Tibial nerve (tissue), 4 donors: ENCODE data around the gene ABCA13. TPM values are rescaled to one million over a fixed set of nuclear protein-coding genes. Genes with fewer than 3 reads are reported as not detected.

Experiments used
- DNase-seq, 2 donors: peaks; one replicate each; pipeline ENCODE4 v3.0.0-alpha.2; 2019; ENCODE audit warnings: low spot score in 2 of 2
- H3K27ac ChIP-seq, 4 donors: fragments of 200-600 bp; sonication (generic) in 3 of 4; one replicate each; pipeline ENCODE4 v1.5.1; 2017 to 2019; ENCODE audit warnings: mild to moderate bottlenecking in 1 of 4
- H3K27me3 ChIP-seq, 2 donors: fragments of 200-600 bp; sonication (generic) in 1 of 2; one replicate each; pipeline versions ENCODE4 v1.5.1 to v1.6.0; 2017 to 2019
- H3K36me3 ChIP-seq, 3 donors: fragments of 200-600 bp; sonication (generic); one replicate each; pipeline ENCODE4 v1.5.1; 2018 to 2019
- H3K4me1 ChIP-seq, 4 donors: fragments of 200-600 bp; sonication (generic) in 3 of 4; one replicate each; pipeline ENCODE4 v1.5.1; 2017 to 2019
- H3K4me3 ChIP-seq, 4 donors: fragments of 200-600 bp; sonication (generic) in 3 of 4; one replicate each; pipeline ENCODE4 v1.5.1; 2017 to 2019; ENCODE audit warnings: mild to moderate bottlenecking in 1 of 4, moderate library complexity in 1 of 4
- H3K9me3 ChIP-seq, 4 donors: fragments of 200-600 bp; sonication (generic) in 3 of 4; one replicate each; pipeline ENCODE4 v1.5.1; 2017 to 2019
- EP300 ChIP-seq, 2 donors: sonication (generic); formaldehyde crosslinking; IDR thresholded peaks; one replicate each; pipeline ENCODE4 v1.6.1; 2017; ENCODE audit warnings: antibody characterized with exemption in 2 of 2, mild to moderate bottlenecking in 1 of 2
- POLR2A ChIP-seq, 2 donors: fragments of 450-650 bp; IDR thresholded peaks; one replicate each; pipeline ENCODE4 v1.6.1; 2017; ENCODE audit warnings: antibody characterized with exemption in 2 of 2, mild to moderate bottlenecking in 2 of 2, moderate library complexity in 2 of 2
- WGBS, 2 donors: methylation state at CpG; one replicate each; pipeline ENCODE4 v1.1.5; 2018; 5-methylcytosine and 5-hydroxymethylcytosine counted together
- total RNA-seq, 4 donors: library from RNA; depleted of rRNA; stranded (reverse); fragments of >200 nt; gene quantifications; one replicate each; pipeline ENCODE4 v1.1.0, GENCODE V29; 2016
- TF ChIP-seq, protein P1 (sequence below), 5 experiments: fragments of 200-600 bp in 3 of 5; fragments of 450-650 bp in 2 of 5; sonication (generic) in 3 of 5; IDR thresholded peaks; one replicate each; pipeline ENCODE4 v1.5.1; 2016 to 2019; ENCODE audit warnings: antibody characterized with exemption in 5 of 5, mild to moderate bottlenecking in 3 of 5, moderate library complexity in 2 of 5

Gene ABCA13
- total RNA-seq, 4 donors from 2014 or later: 0.90 to 4.6 (median 3.6) TPM

GRCh38 chr7:48681006-48681405 lies 509.7 kb downstream of the ABCA13 start:
- no peak for TF ChIP-seq POLR2A (IDR thresholded peaks at IDR 0.05)
- TF ChIP-seq, protein P1, sequence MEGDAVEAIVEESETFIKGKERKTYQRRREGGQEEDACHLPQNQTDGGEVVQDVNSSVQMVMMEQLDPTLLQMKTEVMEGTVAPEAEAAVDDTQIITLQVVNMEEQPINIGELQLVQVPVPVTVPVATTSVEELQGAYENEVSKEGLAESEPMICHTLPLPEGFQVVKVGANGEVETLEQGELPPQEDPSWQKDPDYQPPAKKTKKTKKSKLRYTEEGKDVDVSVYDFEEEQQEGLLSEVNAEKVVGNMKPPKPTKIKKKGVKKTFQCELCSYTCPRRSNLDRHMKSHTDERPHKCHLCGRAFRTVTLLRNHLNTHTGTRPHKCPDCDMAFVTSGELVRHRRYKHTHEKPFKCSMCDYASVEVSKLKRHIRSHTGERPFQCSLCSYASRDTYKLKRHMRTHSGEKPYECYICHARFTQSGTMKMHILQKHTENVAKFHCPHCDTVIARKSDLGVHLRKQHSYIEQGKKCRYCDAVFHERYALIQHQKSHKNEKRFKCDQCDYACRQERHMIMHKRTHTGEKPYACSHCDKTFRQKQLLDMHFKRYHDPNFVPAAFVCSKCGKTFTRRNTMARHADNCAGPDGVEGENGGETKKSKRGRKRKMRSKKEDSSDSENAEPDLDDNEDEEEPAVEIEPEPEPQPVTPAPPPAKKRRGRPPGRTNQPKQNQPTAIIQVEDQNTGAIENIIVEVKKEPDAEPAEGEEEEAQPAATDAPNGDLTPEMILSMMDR (IDR thresholded peaks at IDR 0.05): no peak

GRCh38 chr7:48691788-48692187 lies 520.5 kb downstream of the ABCA13 start:
- H3K4me3 ChIP-seq: no peak overlapping the region
- H3K9me3 ChIP-seq: no peaks in the 10 kb centered on the region
- no peak overlapping the region for H3K27ac ChIP-seq
- H3K27me3 ChIP-seq: no peaks in the 10 kb centered on the region
- H3K36me3 ChIP-seq: no peaks in the 10 kb centered on the region
- H3K4me1 ChIP-seq: no peaks in the 10 kb centered on the region
- TF ChIP-seq POLR2A (IDR thresholded peaks at IDR 0.05) (no peak), EP300 (IDR thresholded peaks at IDR 0.05) (peak in 1 of 2 donors; percentile 20)
- WGBS, 2 donors: 41 to 54% methylated on average over 1 of the region's 1 CpG
- no peak for DNase-seq

More at GRCh38 chr7:48681006-48681405, 509.7 kb downstream of the ABCA13 start:
- WGBS, 2 donors: 39 to 76% methylated on average over 2 of the region's 2 CpGs
- H3K4me3 ChIP-seq: no peak overlapping the region
- DNase-seq: no peak
- H3K4me1 ChIP-seq: no peaks in the 10 kb centered on the region
- peaks cover 0 to 6% (median 0%) of the 10 kb centered on the region in 4 donors for H3K9me3 ChIP-seq
- H3K27me3 ChIP-seq: no peaks in the 10 kb centered on the region
- no peak overlapping the region for H3K27ac ChIP-seq
- H3K36me3 ChIP-seq: no peaks in the 10 kb centered on the region

Other genes starting within 250 kb of the ABCA13 start
- gene PKD1L1, start 223.0 kb upstream of the ABCA13 start, total RNA-seq: 1 to 10 TPM in 2 of 4 donors, under 1 TPM in 2; 0.44 to 8.4 (median 0.82) TPM
- gene HUS1, start 191.8 kb upstream of the ABCA13 start, total RNA-seq: 10 to 100 TPM; 26.2 to 29.4 (median 27.8) TPM
- not detected for gene SUN3, start 142.4 kb upstream of the ABCA13 start, total RNA-seq
- gene C7orf57, start 135.9 kb upstream of the ABCA13 start, total RNA-seq: under 1 TPM in 3 of 4 donors, not detected in 1; 0.21 to 0.66 (median 0.60) TPM
- gene UPP1, start 82.2 kb upstream of the ABCA13 start, total RNA-seq: 10 to 100 TPM; 14.2 to 36.9 (median 19.0) TPM